Measurements from ENCODE around the gene ZNF30. TPM values are rescaled to one million over a fixed set of nuclear protein-coding genes. Genes with fewer than 3 reads are reported as not detected.
"Not testable (repeated sequence)": the region's sequence is repeated elsewhere in the genome, so short reads cannot be mapped to it uniquely, and the experiment has no call there.

The ZNF30 gene
- 9.8 TPM for total RNA-seq

GRCh38 chr19:34926685-34927375, at the start of gene ZNF30:
TSS of gene ZNF30 (plus strand) at chr19:34926903. CDS start at chr19:34929948, 3,045 bp downstream.
- DNase-seq = peak; percentile 85

- DNase-seq = no peak
Observed at GRCh38 chr19:34879563-34879962, 47.1 kb upstream of the ZNF30 start.

- DNase-seq = no peak
Observed at GRCh38 chr19:34880034-34880433, 46.7 kb upstream of the ZNF30 start.

- DNase-seq = no peak
Observed at GRCh38 chr19:34881982-34882381, 44.7 kb upstream of the ZNF30 start.

GRCh38 chr19:34888091-34888490, 38.6 kb upstream of the ZNF30 start:
- no peak for DNase-seq

- no peak for DNase-seq
Observed at GRCh38 chr19:34900245-34900644, 26.5 kb upstream of the ZNF30 start.

- no peak for DNase-seq
Observed at GRCh38 chr19:34904664-34905527, 21.8 kb upstream of the ZNF30 start.

GRCh38 chr19:34910770-34911169, 15.9 kb upstream of the ZNF30 start:
- DNase-seq = no peak

- DNase-seq = not testable (repeated sequence)
Observed at GRCh38 chr19:34917144-34917543, 9.6 kb upstream of the ZNF30 start.

GRCh38 chr19:34918190-34918589, 8.5 kb upstream of the ZNF30 start:
- DNase-seq = no peak

GRCh38 chr19:34920090-34920786, 6.5 kb upstream of the ZNF30 start:
- DNase-seq = not testable (repeated sequence)

- DNase-seq = no peak
Observed at GRCh38 chr19:34925278-34925855, 1.3 kb upstream of the ZNF30 start.

- DNase-seq = no peak
Observed at GRCh38 chr19:34926361-34926684, 380 bp upstream of the ZNF30 start.

- DNase-seq = no peak
Observed at GRCh38 chr19:34932494-34932893, 5.8 kb downstream of the ZNF30 start.

- no peak for DNase-seq
Observed at GRCh38 chr19:34936184-34936583, 9.5 kb downstream of the ZNF30 start.

GRCh38 chr19:34938886-34939285, 12.2 kb downstream of the ZNF30 start:
- DNase-seq = no peak

- DNase-seq = no peak
Observed at GRCh38 chr19:34943861-34944573, 17.3 kb downstream of the ZNF30 start.

- DNase-seq = no peak
Observed at GRCh38 chr19:34953092-34953491, 26.4 kb downstream of the ZNF30 start.

- no peak for DNase-seq
Observed at GRCh38 chr19:34957830-34958751, 31.4 kb downstream of the ZNF30 start.

- DNase-seq = no peak
Observed at GRCh38 chr19:34959021-34959420, 32.3 kb downstream of the ZNF30 start.

Data from occipital lobe (tissue), 2 donors.